Gastroesophageal sphincter (tissue), 2 donors: ENCODE results near the gene DACH1.

Source experiments
- EP300 ChIP-seq: sonication (generic); formaldehyde crosslinking; IDR thresholded peaks from one replicate; pipeline ENCODE4 v1.6.1; 2017; ENCODE audit warnings: antibody characterized with exemption, mild to moderate bottlenecking
- POLR2A ChIP-seq, 2 donors: fragments of 450-650 bp; IDR thresholded peaks; one replicate each; pipeline ENCODE4 v1.6.1; 2017; ENCODE audit warnings: antibody characterized with exemption in 2 of 2, mild to moderate bottlenecking in 2 of 2, moderate library complexity in 1 of 2

DNA sequence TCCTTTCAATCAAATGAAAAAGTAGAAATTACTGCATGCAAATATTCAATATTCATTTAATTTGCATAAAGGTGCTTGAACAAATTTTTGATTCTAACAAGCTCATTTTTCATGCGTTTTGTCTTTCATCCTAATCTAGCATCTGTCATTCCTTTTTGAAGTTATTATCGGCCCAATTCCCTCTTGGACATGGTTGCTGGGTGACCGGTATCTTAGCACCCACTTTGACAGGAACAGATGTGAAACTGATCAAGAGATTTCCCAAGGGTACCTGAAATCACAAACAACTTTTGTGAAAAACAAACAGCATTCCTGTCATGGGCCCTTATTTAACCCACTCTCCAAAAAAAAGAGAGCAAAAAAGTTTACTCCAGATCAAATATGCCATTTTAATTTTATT lies 13.3 kb downstream of the DACH1 start:
- TF ChIP-seq POLR2A (IDR thresholded peaks at IDR 0.05): no peak
- TF ChIP-seq EP300: no peak
